HEK293 (cell line): ENCODE measurements around the gene OLR1.

Experiments used
- CTCF ChIA-PET: fragments of 350-600 bp; formaldehyde crosslinking; extraction: SDS; loops from one replicate; lab custom pipeline; 2021; ENCODE audit warnings: antibody characterized with exemption; lab: Yijun Ruan, JAX
- POLR2A ChIA-PET: fragments of 300-600 bp; formaldehyde crosslinking; extraction: SDS; loops from one replicate; lab custom pipeline; 2020; ENCODE audit warnings: antibody characterized with exemption, inconsistent platforms; lab: Yijun Ruan, JAX
- H3K27ac ChIP-seq: fragments of 200-500 bp; sonication (Bioruptor generic); 2 replicates; pipeline ENCODE4 v1.5.1; 2014; ENCODE audit warnings: low read depth, low read length, control low read depth, inconsistent platforms; ENCODE audit errors: extremely low read depth
- H3K36me3 ChIP-seq, 2 experiments: fragments of 200-500 bp in 1 of 2; sonication (Bioruptor generic) in 1 of 2; 1 replicate in 1 of 2; 2 replicates in 1 of 2; pipeline ENCODE4 v1.5.1; 2014 to 2017; ENCODE audit warnings: inconsistent platforms in 2 of 2, low read length in 2 of 2; ENCODE audit not compliant: control insufficient read depth in 2 of 2, insufficient read depth in 1 of 2
- H3K4me1 ChIP-seq: fragments of 200-500 bp; sonication (Bioruptor generic); 2 replicates; pipeline ENCODE4 v1.5.1; 2014; ENCODE audit warnings: mild to moderate bottlenecking, low read length, inconsistent platforms; ENCODE audit not compliant: control insufficient read depth, insufficient read depth
- H3K4me3 ChIP-seq: 2 replicates; pipeline ENCODE4 v1.5.1; 2011; ENCODE audit warnings: low read depth, mild to moderate bottlenecking, control low read depth, low read length, moderate library complexity
- H3K9me3 ChIP-seq: fragments of 200-500 bp; sonication (Bioruptor generic); 2 replicates; pipeline ENCODE4 v1.5.1; 2014; ENCODE audit warnings: low read depth, low read length, inconsistent platforms; ENCODE audit not compliant: control insufficient read depth, insufficient read depth
- RBAK ChIP-seq: fragments of 450-650 bp; formaldehyde crosslinking; IDR thresholded peaks from 2 replicates; pipeline ENCODE4 v1.5.1; 2016; ENCODE audit warnings: missing biosample characterization, missing genetic modification characterization
- SETDB1 ChIP-seq: IDR thresholded peaks from one replicate; pipeline ENCODE4 v1.6.1; 2017; ENCODE audit warnings: mild to moderate bottlenecking, low read length, moderate library complexity, mixed read lengths; ENCODE audit not compliant: insufficient read length
- YY1 ChIP-seq: fragments of 450-650 bp; formaldehyde crosslinking; IDR thresholded peaks from 2 replicates; pipeline ENCODE4 v1.5.1; 2018; ENCODE audit warnings: missing biosample characterization, missing genetic modification characterization
- ZNF266 ChIP-seq: fragments of 450-650 bp; formaldehyde crosslinking; IDR thresholded peaks from 2 replicates; pipeline ENCODE4 v1.5.1; 2016; ENCODE audit warnings: missing biosample characterization, missing genetic modification characterization, low read depth
- ZNF423 ChIP-seq: fragments of 450-650 bp; formaldehyde crosslinking; IDR thresholded peaks from 2 replicates; pipeline ENCODE4 v1.5.1; 2016; ENCODE audit warnings: missing biosample characterization, missing genetic modification characterization
- ZNF555 ChIP-seq: fragments of 450-650 bp; formaldehyde crosslinking; conservative IDR thresholded peaks from 2 replicates; pipeline ENCODE4 v1.5.1; 2017; ENCODE audit warnings: missing biosample characterization, mild to moderate bottlenecking, missing genetic modification characterization, inconsistent platforms
- ZNF623 ChIP-seq: fragments of 450-650 bp; formaldehyde crosslinking; IDR thresholded peaks from 2 replicates; pipeline ENCODE4 v1.5.1; 2016; ENCODE audit warnings: missing biosample characterization, missing genetic modification characterization
- ZNF768 ChIP-seq: fragments of 450-650 bp; formaldehyde crosslinking; IDR thresholded peaks from 2 replicates; pipeline ENCODE4 v1.5.1; 2018; ENCODE audit warnings: missing biosample characterization, mild to moderate bottlenecking, missing genetic modification characterization
- ZNF777 ChIP-seq: fragments of 450-650 bp; formaldehyde crosslinking; IDR thresholded peaks from 2 replicates; pipeline ENCODE4 v1.5.1; 2017; ENCODE audit warnings: missing biosample characterization, missing genetic modification characterization, borderline replicate concordance
- TF ChIP-seq, protein P1 (sequence below): fragments of 450-650 bp; formaldehyde crosslinking; IDR thresholded peaks from 2 replicates; pipeline ENCODE4 v1.5.1; 2016; ENCODE audit warnings: missing biosample characterization, missing genetic modification characterization, borderline replicate concordance
- TF ChIP-seq, protein P2 (sequence below): fragments of 450-650 bp; formaldehyde crosslinking; IDR thresholded peaks from 2 replicates; pipeline ENCODE4 v1.5.1; 2016; ENCODE audit warnings: missing biosample characterization, missing genetic modification characterization, low read depth
- TF ChIP-seq, protein P3 (sequence below): fragments of 450-650 bp; formaldehyde crosslinking; conservative IDR thresholded peaks from 2 replicates; pipeline ENCODE4 v1.5.1; 2016; ENCODE audit warnings: low read depth, missing biosample characterization, missing genetic modification characterization
- TF ChIP-seq, protein P4 (sequence below): fragments of 450-650 bp; formaldehyde crosslinking; IDR thresholded peaks from 2 replicates; pipeline ENCODE4 v1.5.1; 2016; ENCODE audit warnings: missing biosample characterization, missing genetic modification characterization

Gene OLR1

DNA sequence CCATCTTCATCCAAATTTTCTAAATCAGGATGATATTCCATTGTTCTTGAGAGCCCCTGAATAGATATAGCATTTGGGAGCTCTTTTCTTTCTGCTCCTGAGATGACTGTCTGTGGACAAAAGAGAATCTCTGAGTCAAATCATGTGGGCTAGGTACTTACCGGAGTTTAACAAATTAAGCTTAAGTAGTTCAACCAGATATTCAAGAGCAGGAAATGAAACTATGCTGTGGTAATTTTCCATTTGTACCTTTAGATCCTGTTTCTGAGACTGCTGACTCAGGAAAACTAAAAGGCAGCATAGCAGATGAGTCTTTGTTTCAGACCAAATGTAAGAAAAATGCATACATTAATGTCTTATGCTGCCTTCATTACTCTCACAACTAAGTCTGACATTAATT is 41.9 kb downstream of the OLR1 start, which contains the start of gene CLEC7A (continued):
- TF ChIP-seq YY1 (tag by site-specific recombination) (no peak), ZNF623 (tag by site-specific recombination) (no peak)

DNA sequence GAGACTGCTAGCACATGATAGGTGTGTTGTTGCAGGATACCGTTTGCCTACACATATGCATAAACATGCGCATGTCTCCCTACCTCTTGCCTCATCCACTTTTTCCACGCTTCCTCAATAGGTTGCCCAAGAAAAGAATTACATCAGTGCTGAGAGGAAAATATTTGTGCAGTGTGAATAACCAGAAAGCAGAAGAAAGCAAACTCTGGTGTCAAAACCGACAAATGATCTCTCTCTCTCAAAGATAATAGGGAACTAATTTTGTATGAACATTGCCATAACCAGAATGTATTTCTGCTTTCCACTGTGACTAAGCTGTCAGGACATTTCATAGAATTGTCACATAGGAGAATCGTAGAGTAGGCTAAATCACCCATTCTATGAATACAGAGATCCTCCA is 43.2 kb downstream of the OLR1 start:
- H3K36me3 ChIP-seq, result no peaks in the 10 kb centered on the region
- no peak overlapping the region for H3K4me3 ChIP-seq
- no peaks in the 10 kb centered on the region for H3K9me3 ChIP-seq
- ChIA-PET CTCF (no interaction called here), POLR2A (no interaction called here)
- H3K27ac ChIP-seq, result no peak overlapping the region
- no peaks in the 10 kb centered on the region for H3K4me1 ChIP-seq
- no peak for TF ChIP-seq ZNF555
- no peak for TF ChIP-seq ZNF266 (tag by site-specific recombination)
- TF ChIP-seq RBAK (tag by site-specific recombination), result no peak
- no peak for TF ChIP-seq SETDB1
- no peak for TF ChIP-seq ZNF777 (tag by site-specific recombination)
- TF ChIP-seq, protein P1, sequence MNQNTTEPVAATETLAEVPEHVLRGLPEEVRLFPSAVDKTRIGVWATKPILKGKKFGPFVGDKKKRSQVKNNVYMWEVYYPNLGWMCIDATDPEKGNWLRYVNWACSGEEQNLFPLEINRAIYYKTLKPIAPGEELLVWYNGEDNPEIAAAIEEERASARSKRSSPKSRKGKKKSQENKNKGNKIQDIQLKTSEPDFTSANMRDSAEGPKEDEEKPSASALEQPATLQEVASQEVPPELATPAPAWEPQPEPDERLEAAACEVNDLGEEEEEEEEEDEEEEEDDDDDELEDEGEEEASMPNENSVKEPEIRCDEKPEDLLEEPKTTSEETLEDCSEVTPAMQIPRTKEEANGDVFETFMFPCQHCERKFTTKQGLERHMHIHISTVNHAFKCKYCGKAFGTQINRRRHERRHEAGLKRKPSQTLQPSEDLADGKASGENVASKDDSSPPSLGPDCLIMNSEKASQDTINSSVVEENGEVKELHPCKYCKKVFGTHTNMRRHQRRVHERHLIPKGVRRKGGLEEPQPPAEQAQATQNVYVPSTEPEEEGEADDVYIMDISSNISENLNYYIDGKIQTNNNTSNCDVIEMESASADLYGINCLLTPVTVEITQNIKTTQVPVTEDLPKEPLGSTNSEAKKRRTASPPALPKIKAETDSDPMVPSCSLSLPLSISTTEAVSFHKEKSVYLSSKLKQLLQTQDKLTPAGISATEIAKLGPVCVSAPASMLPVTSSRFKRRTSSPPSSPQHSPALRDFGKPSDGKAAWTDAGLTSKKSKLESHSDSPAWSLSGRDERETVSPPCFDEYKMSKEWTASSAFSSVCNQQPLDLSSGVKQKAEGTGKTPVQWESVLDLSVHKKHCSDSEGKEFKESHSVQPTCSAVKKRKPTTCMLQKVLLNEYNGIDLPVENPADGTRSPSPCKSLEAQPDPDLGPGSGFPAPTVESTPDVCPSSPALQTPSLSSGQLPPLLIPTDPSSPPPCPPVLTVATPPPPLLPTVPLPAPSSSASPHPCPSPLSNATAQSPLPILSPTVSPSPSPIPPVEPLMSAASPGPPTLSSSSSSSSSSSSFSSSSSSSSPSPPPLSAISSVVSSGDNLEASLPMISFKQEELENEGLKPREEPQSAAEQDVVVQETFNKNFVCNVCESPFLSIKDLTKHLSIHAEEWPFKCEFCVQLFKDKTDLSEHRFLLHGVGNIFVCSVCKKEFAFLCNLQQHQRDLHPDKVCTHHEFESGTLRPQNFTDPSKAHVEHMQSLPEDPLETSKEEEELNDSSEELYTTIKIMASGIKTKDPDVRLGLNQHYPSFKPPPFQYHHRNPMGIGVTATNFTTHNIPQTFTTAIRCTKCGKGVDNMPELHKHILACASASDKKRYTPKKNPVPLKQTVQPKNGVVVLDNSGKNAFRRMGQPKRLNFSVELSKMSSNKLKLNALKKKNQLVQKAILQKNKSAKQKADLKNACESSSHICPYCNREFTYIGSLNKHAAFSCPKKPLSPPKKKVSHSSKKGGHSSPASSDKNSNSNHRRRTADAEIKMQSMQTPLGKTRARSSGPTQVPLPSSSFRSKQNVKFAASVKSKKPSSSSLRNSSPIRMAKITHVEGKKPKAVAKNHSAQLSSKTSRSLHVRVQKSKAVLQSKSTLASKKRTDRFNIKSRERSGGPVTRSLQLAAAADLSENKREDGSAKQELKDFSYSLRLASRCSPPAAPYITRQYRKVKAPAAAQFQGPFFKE, result no peak
- TF ChIP-seq, protein P2, sequence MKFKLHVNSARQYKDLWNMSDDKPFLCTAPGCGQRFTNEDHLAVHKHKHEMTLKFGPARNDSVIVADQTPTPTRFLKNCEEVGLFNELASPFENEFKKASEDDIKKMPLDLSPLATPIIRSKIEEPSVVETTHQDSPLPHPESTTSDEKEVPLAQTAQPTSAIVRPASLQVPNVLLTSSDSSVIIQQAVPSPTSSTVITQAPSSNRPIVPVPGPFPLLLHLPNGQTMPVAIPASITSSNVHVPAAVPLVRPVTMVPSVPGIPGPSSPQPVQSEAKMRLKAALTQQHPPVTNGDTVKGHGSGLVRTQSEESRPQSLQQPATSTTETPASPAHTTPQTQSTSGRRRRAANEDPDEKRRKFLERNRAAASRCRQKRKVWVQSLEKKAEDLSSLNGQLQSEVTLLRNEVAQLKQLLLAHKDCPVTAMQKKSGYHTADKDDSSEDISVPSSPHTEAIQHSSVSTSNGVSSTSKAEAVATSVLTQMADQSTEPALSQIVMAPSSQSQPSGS (tag by site-specific recombination), result no peak

DNA sequence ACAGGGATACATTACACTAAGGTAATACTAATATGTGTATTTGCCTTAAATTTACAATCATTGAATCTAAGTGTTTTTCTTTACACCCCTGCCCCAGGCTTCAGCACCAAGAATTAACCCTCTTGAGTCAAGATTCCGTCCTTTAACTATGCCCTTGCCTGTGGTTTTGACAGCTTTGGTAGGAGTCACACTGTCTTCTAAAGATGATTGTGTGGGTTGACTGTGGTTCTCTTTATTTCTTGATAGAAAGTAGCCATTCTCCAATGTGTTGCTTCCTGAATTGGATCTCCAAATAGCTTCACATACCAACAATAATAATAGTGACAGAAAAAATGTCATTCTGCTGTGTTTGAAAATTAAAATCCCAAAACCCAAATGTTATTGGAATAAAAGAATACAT is 45.5 kb downstream of the OLR1 start:
- no peaks in the 10 kb centered on the region for H3K36me3 ChIP-seq
- ChIA-PET POLR2A (no interaction called here), CTCF (interaction anchor here (1.1 kb wide), 1 partner anchor 376 kb away, joined by 3 read pairs; no protein-coding TSS in a partner anchor)
- no peaks in the 10 kb centered on the region for H3K9me3 ChIP-seq
- TF ChIP-seq ZNF623 (tag by site-specific recombination), result no peak
- TF ChIP-seq, protein P3, sequence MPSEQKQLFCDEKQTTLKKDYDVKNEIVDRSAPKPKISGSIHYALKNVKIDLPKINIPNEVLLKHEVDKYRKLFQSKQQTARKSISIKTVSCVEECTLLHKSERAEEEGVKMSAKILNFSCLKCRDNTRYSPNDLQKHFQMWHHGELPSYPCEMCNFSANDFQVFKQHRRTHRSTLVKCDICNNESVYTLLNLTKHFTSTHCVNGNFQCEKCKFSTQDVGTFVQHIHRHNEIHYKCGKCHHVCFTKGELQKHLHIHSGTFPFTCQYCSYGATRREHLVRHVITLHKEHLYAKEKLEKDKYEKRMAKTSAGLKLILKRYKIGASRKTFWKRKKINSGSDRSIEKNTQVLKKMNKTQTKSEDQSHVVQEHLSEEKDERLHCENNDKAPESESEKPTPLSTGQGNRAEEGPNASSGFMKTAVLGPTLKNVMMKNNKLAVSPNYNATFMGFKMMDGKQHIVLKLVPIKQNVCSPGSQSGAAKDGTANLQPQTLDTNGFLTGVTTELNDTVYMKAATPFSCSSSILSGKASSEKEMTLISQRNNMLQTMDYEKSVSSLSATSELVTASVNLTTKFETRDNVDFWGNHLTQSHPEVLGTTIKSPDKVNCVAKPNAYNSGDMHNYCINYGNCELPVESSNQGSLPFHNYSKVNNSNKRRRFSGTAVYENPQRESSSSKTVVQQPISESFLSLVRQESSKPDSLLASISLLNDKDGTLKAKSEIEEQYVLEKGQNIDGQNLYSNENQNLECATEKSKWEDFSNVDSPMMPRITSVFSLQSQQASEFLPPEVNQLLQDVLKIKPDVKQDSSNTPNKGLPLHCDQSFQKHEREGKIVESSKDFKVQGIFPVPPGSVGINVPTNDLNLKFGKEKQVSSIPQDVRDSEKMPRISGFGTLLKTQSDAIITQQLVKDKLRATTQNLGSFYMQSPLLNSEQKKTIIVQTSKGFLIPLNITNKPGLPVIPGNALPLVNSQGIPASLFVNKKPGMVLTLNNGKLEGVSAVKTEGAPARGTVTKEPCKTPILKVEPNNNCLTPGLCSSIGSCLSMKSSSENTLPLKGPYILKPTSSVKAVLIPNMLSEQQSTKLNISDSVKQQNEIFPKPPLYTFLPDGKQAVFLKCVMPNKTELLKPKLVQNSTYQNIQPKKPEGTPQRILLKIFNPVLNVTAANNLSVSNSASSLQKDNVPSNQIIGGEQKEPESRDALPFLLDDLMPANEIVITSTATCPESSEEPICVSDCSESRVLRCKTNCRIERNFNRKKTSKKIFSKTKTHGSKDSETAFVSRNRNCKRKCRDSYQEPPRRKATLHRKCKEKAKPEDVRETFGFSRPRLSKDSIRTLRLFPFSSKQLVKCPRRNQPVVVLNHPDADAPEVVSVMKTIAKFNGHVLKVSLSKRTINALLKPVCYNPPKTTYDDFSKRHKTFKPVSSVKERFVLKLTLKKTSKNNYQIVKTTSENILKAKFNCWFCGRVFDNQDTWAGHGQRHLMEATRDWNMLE (tag by site-specific recombination), result no peak
- TF ChIP-seq, protein P4, sequence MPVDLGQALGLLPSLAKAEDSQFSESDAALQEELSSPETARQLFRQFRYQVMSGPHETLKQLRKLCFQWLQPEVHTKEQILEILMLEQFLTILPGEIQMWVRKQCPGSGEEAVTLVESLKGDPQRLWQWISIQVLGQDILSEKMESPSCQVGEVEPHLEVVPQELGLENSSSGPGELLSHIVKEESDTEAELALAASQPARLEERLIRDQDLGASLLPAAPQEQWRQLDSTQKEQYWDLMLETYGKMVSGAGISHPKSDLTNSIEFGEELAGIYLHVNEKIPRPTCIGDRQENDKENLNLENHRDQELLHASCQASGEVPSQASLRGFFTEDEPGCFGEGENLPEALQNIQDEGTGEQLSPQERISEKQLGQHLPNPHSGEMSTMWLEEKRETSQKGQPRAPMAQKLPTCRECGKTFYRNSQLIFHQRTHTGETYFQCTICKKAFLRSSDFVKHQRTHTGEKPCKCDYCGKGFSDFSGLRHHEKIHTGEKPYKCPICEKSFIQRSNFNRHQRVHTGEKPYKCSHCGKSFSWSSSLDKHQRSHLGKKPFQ (tag by site-specific recombination), result no peak
- TF ChIP-seq ZNF768 (tag by site-specific recombination), result no peak
- no peak for TF ChIP-seq ZNF423
- TF ChIP-seq, protein P2 (tag by site-specific recombination), result no peak
- H3K27ac ChIP-seq, result no peak overlapping the region
- no peak overlapping the region for H3K4me3 ChIP-seq
- no peaks in the 10 kb centered on the region for H3K4me1 ChIP-seq
